Skeletal muscle cell (primary cell): ENCODE results near the gene CCNF.
A peak's percentile ranks its signal among the peaks of the same experiment; 100 is the strongest.

ENCODE experiments used
- DNase-seq: peaks from one replicate; pipeline ENCODE4 v3.0.0-alpha.2; 2010; ENCODE audit warnings: low read depth
- H3K4me3 ChIP-seq: 2 replicates; pipeline ENCODE4 v1.5.1; 2011; ENCODE audit warnings: low read depth, mild to moderate bottlenecking, control low read depth, low read length, moderate library complexity

CCNF gene

DNA sequence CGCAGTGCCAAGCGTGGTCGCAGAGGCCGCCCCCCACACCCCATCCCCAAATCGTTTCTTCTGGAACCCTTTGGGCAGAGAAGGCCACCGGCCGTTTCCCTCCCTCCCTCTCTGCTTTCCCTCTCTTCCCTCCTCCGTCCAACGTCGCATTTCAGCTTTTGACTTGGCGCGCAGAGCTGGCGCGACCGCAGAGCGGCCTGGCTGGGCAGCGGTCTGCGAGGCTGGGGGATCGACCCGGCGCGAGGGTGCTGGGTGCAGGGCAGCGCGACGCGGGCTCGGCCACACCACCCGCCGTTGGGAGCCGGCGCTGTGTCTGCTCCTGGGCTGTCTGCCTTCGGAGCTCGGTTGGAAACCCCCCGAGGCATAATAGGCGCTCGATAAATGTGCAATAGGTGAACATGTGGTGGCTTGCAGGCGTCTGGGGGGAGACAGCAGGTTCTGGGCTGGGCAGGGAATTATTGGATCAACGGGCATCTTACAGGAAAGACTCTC lies 39.0 kb downstream of the CCNF start:
- DNase-seq, result no peak
- H3K4me3 ChIP-seq, result peak overlapping the region; percentile 52

GRCh38 chr16:2468725-2469398 lies 39.6 kb downstream of the CCNF start:
- no peak for DNase-seq
- peak overlapping the region; percentile 52 for H3K4me3 ChIP-seq

DNA sequence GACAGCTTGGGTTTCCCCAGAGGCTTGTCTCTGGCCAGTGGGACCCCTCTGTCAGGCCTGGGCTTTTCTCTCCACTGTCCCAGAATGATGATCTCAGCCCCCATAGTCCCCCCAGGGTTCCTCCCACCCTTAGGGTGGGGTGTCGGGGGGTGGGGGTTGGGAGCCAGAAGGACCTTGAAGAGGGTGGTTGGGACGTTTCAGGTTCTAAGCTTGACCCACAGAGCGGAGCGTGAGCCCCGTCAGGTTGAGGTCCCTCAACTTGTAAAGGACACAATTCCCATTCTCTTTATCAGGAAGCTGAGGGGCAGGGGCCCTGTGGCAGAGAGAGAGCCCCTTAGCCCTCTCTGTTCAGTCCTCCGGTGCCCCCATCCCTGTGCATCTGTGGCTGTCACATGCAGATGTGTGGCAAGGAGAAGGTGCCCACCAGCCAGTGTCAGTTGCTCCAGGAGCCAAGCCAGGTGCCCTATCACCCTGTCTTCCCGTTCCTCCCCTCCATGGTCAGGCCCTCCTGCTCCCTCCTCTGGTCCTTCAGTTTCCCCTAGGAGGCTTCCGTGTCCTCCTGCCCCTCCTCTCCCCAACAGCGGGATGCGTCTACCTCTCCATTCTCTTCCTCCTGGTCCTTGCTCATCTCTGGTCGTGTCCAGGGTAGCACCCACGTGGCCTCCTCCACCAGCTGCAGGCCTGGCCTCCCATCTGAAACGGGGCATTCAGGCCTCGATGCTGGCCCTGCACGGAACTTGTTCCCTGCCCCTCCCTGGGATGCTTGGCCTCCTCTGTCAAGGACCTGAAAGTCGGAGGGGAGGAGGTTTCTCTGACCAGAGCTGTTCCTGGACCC lies 40.4 kb downstream of the CCNF start:
- no peak for DNase-seq
- no peak overlapping the region for H3K4me3 ChIP-seq

DNA sequence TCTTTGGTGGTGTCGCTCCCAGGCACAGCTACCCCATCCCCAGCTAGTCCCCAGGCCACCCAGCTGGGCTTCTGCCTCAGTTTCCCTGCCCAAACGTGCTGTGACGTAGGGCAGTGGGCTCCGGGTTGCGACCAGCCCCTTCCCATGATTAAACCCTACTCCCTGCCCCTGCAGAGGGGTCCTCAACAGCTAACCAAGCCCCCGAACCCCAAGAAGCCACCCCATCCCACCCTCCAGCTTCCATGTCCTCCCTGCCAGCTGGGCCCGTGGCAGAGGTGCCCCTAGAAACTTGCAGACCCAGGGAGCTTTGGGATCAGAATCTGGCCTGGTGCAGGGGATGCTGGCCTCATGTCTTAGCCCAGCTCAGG lies 41.0 kb downstream of the CCNF start:
- no peak for DNase-seq
- H3K4me3 ChIP-seq, result no peak overlapping the region

GRCh38 chr16:2470603-2471015 lies 41.4 kb downstream of the CCNF start:
- DNase-seq, result no peak
- peak overlapping the region; percentile 29 for H3K4me3 ChIP-seq

DNA sequence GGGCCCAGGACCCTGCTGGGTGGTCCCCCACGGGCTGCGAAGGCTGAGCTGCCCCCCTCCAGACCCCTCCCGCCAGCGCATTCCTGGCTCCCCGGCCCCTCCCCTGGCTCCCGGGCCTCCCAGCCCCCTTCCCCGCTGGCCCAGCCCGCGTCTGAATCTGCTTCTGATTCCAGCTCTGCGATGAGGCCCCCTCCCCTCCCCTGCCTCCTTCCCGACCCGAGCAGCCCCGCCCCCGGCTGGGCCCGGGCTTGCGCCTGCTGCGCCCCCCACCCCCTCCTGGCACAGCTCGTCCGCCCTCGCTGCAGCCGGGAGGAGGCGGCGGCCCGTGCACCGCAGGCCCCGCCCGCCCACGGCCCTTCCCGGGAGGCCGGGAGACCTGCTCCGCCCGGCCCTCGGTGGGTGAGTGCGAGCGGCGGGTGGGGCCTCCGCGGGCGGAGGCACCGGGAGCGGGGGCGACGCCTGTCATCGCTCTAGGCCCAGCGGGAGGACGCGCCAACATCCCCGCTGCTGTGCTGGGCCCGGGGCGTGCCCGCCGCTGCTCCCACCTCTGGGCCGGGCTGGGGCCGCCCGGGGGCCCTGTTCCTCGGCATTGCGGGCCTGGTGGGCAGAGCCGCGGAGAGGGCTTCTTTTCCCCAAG lies 41.9 kb downstream of the CCNF start, which contains the start of gene NTN3:
Gene NTN3, plus strand, starts transcription at position 282 of the 637 bp plus-strand sequence. CDS start 405 bp downstream, outside the sequence.
- H3K4me3 ChIP-seq, result peak within 1 kb of the TSS; percentile 29

GRCh38 chr16:2471653-2472487 lies 42.6 kb downstream of the CCNF start:
- H3K4me3 ChIP-seq, result peak overlapping the region; percentile 29

More for the DNA sequence above, 41.9 kb downstream of the CCNF start, which contains the start of gene NTN3:
- DNase-seq, result no peak

GRCh38 chr16:2472488-2472864 lies 43.2 kb downstream of the CCNF start:
- H3K4me3 ChIP-seq, result no peak overlapping the region
- DNase-seq, result no peak

More at GRCh38 chr16:2471653-2472487, 42.6 kb downstream of the CCNF start:
- DNase-seq, result no peak

GRCh38 chr16:2472885-2473445 lies 43.7 kb downstream of the CCNF start:
- peak overlapping the region; percentile 84 for H3K4me3 ChIP-seq
- no peak for DNase-seq

DNA sequence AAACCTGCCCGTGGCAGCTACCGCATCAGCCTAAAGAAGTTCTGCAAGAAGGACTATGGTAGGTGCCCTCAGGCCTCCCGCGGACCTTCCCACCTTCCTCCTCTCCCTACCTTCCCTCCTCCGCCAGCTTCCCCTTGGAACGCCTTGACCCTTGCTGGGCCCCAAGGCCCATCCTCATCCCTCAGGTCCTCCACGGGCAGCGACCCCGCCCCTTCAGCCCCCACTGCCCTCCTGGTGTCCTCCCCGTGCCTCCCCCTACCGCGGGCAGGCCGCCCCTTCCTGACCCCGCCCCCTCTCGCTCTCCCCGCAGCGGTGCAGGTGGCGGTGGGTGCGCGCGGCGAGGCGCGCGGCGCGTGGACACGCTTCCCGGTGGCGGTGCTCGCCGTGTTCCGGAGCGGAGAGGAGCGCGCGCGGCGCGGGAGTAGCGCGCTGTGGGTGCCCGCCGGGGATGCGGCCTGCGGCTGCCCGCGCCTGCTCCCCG lies 44.2 kb downstream of the CCNF start:
- no peak for DNase-seq
- peak overlapping the region; percentile 84 for H3K4me3 ChIP-seq

DNA sequence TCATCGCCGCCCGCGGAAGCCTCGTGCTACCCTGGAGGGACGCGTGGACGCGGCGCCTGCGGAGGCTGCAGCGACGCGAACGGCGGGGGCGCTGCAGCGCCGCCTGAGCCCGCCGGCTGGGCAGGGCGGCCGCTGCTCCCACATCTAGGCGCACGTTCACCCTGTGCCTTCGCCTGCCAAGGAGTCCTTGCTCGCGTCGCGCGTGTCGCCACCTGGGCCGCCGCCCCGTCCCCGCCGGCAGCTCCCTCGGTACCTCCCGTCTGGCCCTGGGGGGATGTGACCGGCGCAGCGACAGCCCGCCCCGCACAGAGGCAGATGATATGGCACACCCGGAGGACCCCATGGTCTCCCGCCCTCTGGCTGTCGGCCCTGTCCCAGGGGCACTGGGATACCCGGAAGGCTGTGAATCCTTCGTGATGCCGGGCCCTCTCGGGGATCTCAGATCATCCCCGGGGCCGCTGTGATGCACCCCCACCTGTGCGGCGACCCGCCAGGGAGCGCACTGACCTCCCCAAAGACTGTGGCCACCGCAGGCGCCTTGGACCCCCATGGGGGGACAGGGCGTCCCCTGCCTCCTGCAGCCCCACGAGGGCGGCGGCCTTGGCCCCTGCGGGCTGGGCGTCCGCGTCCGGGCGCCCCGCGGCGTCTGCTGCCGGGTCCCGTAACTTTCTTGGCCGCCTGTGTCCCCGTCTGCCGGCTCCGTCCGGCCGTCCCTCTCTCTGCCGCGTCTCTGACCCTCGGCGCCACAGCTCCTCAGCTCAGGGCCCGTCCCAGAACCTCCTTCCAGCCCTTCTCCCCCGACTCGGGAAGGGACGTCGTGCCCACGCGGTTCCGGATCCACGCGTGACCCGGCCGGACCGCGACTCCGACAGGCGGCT lies 45.0 kb downstream of the CCNF start:
- no peak for DNase-seq
- H3K4me3 ChIP-seq, result peak overlapping the region; percentile 84

GRCh38 chr16:2474877-2475412 lies 45.7 kb downstream of the CCNF start, which contains the start of gene TBC1D24:
TBC1D24 (plus strand) TSS chr16:2475127; CDS start chr16:2496149, 21,022 bp downstream.
- H3K4me3 ChIP-seq, result peak within 1 kb of the TSS; percentile 84
- DNase-seq, result peak; percentile 25

DNA sequence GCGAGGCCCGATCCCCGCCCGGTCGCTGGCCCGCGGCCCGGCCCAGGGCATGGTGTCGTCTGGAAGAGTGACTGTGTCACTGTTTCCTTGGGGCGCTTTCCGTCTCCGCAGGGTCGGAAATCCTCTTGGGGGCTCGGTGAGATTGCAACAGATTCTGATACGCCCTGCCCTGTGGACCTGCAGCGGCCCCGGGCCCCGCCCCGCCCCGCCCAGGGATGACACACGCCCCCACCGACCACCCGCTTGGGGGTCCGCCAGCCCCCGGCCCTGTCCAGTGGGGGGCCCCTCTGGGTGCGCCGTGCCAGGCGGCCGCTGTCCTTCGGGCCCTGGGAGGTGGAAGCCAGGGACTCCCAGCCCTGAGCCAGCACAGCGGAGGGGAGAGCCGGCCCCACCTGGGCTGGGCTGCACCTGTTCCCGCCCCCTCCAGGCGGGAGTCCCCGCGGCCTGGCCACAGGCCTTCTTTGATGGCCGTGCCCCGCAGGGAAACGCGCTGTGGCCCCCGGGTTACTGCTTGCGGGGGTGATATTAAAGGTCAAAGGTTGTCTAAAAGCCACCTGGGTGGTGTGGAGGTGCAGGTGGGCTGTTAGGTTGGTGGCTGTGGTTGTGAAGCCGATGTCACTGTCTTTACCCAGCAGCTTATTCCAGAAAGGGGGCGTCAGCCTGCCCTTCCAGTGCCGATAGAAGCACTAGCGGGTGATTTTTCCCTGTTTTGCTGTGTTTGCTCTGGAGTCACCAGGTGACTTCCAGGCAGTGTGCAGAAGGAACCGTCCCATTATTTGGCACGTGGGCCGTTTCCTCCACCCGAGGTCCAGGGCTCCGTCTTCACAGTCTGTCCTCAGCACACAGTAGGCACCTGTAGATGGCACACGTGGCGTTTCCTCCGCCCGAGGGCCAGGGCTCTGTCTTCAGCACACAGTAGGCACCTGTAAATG lies 46.4 kb downstream of the CCNF start:
- DNase-seq, result no peak

DNA sequence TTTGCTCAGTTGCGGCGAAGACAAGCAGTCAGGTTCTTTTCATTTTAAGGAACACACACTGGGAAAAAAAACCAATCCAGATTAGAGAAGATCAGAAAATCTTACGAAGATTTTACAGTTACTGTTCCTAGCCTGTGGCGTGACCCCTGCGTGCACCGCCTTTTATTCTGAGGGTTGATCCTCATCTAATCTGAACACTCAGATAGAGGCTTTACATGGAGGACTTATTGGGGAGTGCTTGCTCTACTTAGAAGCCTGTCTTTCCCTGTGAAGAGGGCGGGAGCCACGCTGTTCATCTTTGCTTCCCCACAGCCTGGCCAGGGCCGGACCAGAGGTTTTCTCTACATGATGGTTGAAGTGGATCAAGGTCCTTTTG lies 47.1 kb downstream of the CCNF start:
- DNase-seq, result no peak
- H3K4me3 ChIP-seq, result no peak overlapping the region

More for the DNA sequence above, 46.4 kb downstream of the CCNF start:
- H3K4me3 ChIP-seq, result peak overlapping the region; percentile 67

DNA sequence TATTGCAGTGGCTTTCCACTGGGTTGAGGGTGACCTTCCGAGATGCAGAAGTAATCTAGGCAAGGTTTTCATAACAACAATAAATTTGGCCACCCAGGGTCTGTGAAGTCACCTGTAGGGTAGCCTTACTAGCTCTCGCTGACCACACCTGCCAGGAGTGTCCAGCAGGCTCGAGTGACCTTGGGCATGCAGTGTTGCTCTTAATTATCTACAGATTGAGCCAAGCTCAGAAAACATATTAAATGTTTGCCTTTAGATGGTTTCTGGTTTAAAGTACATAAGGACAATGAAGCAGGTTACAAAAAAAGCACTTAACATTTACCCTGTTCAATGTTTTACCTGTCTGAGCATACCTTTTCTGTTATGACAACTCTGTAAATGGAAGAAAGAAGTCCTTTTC lies 47.5 kb downstream of the CCNF start:
- DNase-seq, result no peak
- H3K4me3 ChIP-seq, result no peak overlapping the region

GRCh38 chr16:2477327-2477726 lies 48.1 kb downstream of the CCNF start:
- H3K4me3 ChIP-seq, result no peak overlapping the region

More at GRCh38 chr16:2477327-2477726, 48.1 kb downstream of the CCNF start:
- no peak for DNase-seq
